Measurements from ENCODE around the gene RBMS3. TPM values are rescaled to one million over a fixed set of nuclear protein-coding genes. Genes with fewer than 3 reads are reported as not detected.

The RBMS3 gene
- total and polyA plus RNA-seq, 2 of the 13 experiments (the other 11 are each of a cell fraction or from before 2014, with no cell fraction given), result not detected

GRCh38 chr3:29286478-29287240 is 5.8 kb downstream of the RBMS3 start:
- Histone ChIP-seq H3K79me2 (ENCODE audit: insufficient read depth, low read length) (no peaks in the 10 kb centered on the region), H3K4me2 (ENCODE audit: low read depth, low read length) (no peak overlapping the region), H2AFZ (ENCODE audit: low read length) (no peak overlapping the region), H3K36me3 (replicated peaks in 1 of 2; ENCODE audit: control insufficient read depth in 1 of 2, insufficient read depth in 2 of 2, low read length in 2 of 2) (no peaks in the 10 kb centered on the region), H3K9me3 (ENCODE audit: low read length) (no peaks in the 10 kb centered on the region), H3K4me1 (ENCODE audit: insufficient read depth, low read length) (peaks cover 11% of the 10 kb centered on the region), H4K20me1 (ENCODE audit: insufficient read depth, low read length) (no peaks in the 10 kb centered on the region), H3K9ac (ENCODE audit: insufficient read depth, low read depth, low read length) (no peak overlapping the region), H3K27ac (ENCODE audit: extremely low read length, insufficient read depth, low read length) (no peak overlapping the region), H3K4me3 (replicated peaks in 1 of 3; ENCODE audit: insufficient read depth in 1 of 3, low read depth in 2 of 3, low read length in 3 of 3) (no peak overlapping the region), H3K27me3 (ENCODE audit: control insufficient read depth in 1 of 2, insufficient read depth in 2 of 2, low read length in 2 of 2) (peaks cover 0 to 3% of the 10 kb centered on the region in 2 experiments; a peak in 1 of 5 replicates)
- ChIA-PET POLR2A (no interaction called here), CTCF (ENCODE audit: low intra/inter-chr PET ratio, low total read pairs) (no interaction called here)
- no peak for FAIRE-seq
- DNase-seq (ENCODE audit: low spot score), result no peak
- BruUV-seq (replicated peaks), result no TSS peak
- in situ Hi-C loops (cut with HindIII; ENCODE audit: extremely low pct_ligation_motif_present, low pct_unique_long_range_greater_than_20kb) (no loop called here), intact Hi-C loops (cut with micrococcal nuclease; ENCODE audit: unreplicated experiment) (no loop called here)
- TF ChIP-seq PAX8 (CRISPR knock-in tag; IDR thresholded peaks at IDR 0.05; ENCODE audit: borderline replicate concordance) (no peak), ZKSCAN8 (CRISPR knock-in tag; IDR thresholded peaks at IDR 0.05; ENCODE audit: borderline replicate concordance) (no peak), MLLT10 (CRISPR knock-in tag; IDR thresholded peaks at IDR 0.05) (no peak), ZNF674 (CRISPR knock-in tag; IDR thresholded peaks at IDR 0.05; ENCODE audit: low read depth) (no peak), ZNF75D (CRISPR knock-in tag; IDR thresholded peaks at IDR 0.05; ENCODE audit: borderline replicate concordance) (no peak), SOX13 (IDR thresholded peaks at IDR 0.05) (no peak), SOX13 (CRISPR knock-in tag; conservative IDR thresholded peaks at IDR 0.05 in 1 of 2, IDR thresholded peaks at IDR 0.05 in 1 of 2) (no peak), FIP1L1 (IDR thresholded peaks at IDR 0.05; ENCODE audit: borderline replicate concordance, insufficient read depth, low read depth, low read length) (no peak), NFE2L1 (CRISPR knock-in tag; IDR thresholded peaks at IDR 0.05; ENCODE audit: borderline replicate concordance) (no peak), ZNF563 (CRISPR knock-in tag; IDR thresholded peaks at IDR 0.05) (no peak), PRMT3 (CRISPR knock-in tag; IDR thresholded peaks at IDR 0.05; ENCODE audit: borderline replicate concordance, low read depth) (no peak), EZH2 (conservative IDR thresholded peaks at IDR 0.05; ENCODE audit: low read depth, low read length) (no peak)
- TF ChIP-seq, protein P1, sequence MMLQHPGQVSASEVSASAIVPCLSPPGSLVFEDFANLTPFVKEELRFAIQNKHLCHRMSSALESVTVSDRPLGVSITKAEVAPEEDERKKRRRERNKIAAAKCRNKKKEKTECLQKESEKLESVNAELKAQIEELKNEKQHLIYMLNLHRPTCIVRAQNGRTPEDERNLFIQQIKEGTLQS (CRISPR knock-in tag; IDR thresholded peaks at IDR 0.05), result no peak
- TF ChIP-seq, protein P2, sequence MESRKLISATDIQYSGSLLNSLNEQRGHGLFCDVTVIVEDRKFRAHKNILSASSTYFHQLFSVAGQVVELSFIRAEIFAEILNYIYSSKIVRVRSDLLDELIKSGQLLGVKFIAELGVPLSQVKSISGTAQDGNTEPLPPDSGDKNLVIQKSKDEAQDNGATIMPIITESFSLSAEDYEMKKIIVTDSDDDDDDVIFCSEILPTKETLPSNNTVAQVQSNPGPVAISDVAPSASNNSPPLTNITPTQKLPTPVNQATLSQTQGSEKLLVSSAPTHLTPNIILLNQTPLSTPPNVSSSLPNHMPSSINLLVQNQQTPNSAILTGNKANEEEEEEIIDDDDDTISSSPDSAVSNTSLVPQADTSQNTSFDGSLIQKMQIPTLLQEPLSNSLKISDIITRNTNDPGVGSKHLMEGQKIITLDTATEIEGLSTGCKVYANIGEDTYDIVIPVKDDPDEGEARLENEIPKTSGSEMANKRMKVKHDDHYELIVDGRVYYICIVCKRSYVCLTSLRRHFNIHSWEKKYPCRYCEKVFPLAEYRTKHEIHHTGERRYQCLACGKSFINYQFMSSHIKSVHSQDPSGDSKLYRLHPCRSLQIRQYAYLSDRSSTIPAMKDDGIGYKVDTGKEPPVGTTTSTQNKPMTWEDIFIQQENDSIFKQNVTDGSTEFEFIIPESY (CRISPR knock-in tag; IDR thresholded peaks at IDR 0.05), result no peak
- ATAC-seq, result no peak
- 2% methylated on average over 5 of the region's 5 CpGs for WGBS (ENCODE audit: low lambda C conversion rate)
